GM10266 (cell line): ENCODE results near the gene MRPS15.
"Not testable (repeated sequence)": the region's sequence is repeated elsewhere in the genome, so short reads cannot be mapped to it uniquely, and the experiment has no call there.

ENCODE experiments used
- DNase-seq: peaks from one replicate; pipeline ENCODE4 v3.0.0; 2012; ENCODE audit errors: extremely low spot score
- TF ChIP-seq, protein P1 (sequence below): IDR thresholded peaks from 2 replicates; pipeline ENCODE4 v1.5.1; 2012; ENCODE audit warnings: mild to moderate bottlenecking, low read depth; ENCODE audit not compliant: control insufficient read depth, insufficient read depth; ENCODE audit errors: missing control alignments

Gene MRPS15

DNA sequence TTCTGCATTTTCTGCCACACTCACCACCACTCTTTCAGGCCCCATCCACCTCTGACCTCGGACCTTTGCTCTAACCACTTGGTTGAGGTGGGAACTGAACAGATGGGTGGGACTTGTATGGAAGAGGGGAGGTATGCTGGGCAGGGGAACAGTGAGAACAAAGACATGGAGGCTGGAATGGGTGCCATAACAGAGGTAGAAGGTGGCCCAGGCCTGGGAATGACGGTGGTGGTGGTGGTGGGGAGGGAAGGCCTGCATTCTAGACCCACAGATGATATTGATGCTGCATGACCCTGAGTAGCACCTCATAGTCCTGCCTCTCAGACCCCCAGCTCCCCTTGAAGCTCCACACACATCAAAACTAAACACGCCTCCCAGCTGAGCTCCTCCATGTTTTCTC, 23.7 kb upstream of the MRPS15 start:
- TF ChIP-seq, protein P1, sequence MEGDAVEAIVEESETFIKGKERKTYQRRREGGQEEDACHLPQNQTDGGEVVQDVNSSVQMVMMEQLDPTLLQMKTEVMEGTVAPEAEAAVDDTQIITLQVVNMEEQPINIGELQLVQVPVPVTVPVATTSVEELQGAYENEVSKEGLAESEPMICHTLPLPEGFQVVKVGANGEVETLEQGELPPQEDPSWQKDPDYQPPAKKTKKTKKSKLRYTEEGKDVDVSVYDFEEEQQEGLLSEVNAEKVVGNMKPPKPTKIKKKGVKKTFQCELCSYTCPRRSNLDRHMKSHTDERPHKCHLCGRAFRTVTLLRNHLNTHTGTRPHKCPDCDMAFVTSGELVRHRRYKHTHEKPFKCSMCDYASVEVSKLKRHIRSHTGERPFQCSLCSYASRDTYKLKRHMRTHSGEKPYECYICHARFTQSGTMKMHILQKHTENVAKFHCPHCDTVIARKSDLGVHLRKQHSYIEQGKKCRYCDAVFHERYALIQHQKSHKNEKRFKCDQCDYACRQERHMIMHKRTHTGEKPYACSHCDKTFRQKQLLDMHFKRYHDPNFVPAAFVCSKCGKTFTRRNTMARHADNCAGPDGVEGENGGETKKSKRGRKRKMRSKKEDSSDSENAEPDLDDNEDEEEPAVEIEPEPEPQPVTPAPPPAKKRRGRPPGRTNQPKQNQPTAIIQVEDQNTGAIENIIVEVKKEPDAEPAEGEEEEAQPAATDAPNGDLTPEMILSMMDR = no peak
- DNase-seq = no peak

DNA sequence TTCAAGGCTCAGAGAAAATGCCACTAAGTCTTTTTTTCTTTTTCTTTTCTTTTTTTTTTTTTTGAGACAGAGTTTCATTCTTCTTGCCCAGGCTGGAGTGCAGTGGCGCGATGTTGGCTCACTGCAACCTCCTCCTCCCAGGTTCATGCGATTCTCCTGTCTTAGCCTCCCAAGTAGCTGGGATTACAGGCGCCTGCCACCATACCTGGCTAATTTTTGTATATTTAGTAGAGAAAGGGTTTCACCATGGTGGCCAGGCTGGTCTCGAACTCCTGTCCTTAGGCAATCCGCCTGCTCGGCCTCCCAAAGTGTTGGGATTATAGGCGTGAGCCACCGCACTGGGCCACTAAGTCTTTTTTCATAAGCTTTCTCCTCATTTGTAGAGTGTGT, 23.1 kb upstream of the MRPS15 start:
- not testable (repeated sequence) for DNase-seq

DNA sequence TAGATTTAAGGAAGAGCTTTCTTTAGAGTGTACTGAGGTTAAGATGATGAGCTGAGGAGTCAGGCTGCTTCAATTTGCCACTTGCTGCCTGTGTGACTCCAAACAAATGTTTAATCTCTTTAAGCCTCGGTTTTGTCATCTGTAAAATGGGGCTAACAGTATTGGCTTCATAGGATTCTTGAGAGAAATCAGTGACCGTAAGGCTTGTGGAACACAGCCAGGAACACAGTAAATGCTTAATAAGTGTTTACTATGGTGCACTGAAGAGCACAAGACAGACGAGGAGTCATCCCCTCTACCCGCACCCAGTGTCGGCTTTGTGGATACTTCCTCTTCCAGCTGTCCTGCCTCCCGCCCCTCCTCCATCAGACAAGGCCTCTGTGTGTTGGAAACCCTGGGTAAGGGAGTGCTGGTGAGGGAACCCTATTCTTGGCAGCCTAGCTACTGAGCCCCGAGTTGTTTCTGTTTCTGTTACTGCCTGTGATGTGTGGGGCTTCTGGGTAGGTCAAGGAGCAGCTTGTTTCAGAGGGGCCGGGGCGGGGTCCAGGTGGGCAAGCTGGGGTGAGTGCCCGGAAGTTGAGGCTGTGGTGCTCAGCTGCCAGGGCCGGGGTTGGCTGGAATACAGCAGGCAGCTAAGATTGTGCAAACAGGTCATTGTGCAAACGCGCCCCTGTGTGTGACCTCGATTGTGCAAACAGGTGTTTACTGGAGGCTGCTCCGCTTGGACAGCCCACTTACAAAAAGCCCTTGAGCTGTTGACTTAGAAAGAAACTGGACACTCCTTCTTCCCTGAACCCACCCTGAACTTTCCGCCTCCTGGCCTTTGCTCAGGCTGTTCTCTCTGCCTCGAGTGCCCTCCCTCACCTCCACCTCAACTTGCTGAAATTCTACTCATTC, 22.5 kb upstream of the MRPS15 start:
- TF ChIP-seq, protein P1 = no peak
- no peak for DNase-seq

DNA sequence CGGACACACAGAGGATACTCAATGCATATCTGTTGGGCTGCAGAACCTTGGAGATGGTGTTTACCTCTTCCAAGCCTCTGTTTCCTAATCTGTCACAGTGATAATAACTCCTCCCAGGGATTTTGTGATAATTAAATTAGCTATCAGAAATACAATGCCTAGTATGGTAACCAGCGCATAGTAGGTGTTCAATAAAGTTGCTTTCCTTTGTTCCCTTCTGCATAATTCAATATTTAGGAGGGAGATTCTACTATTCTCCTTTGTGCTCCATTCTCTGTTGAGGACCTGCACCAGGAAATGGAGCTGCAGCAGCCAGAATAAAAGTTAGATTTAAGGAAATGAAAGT, 21.9 kb upstream of the MRPS15 start:
- no peak for DNase-seq
- TF ChIP-seq, protein P1 = no peak

DNA sequence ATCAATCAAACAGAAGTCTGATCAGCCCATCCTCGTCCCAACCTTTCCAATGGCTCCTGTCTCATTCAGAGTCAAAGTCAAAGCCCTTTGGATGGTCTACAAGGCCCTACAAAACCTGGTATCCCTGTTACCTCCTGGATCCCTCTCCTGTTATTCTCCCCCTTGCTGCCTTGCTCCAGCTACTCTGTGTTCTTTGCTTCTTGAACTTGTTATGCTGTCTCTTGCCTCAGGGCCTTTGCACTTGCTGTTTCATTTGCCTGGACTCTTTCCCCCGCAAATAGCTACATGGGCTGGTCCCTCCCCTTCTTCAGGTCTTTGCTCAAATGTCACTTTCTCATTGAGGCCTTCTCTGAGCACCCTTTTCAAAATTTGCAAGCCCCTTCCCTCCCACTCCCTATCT, 19.9 kb upstream of the MRPS15 start:
- TF ChIP-seq, protein P1 = no peak

DNA sequence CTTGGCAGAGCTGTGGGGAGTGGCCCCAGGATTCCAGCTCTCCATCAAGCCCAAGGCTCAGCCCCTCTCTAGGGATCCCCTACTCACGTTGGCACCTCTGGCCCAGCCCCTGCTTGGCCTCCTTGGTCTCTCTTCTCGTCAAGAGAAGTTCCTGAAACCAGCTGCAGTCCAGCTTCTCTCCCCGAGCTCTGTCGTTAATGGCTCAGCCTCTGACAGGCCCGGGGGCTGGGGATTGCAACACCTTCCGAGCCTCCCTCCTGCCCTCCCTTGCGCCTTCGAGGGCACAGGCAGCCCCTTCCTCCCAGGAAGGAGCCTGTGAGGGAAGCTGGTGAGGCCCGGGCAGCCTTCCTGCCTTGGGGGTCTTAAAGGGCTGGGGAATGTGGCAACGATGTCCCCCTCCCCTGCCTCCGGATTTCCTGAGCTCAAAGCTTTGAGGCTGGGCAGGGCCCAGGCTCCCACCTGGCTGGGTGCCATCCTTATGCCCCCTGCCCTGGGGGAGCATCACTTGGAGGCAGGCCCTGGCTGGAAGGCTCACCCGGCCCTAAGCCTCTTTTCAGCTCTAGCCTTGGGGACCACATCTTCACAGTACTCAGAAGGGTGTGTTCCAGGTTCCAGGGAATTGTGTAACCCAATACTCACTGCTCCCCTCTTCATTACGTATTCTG, 18.7 kb upstream of the MRPS15 start, which contains the start of gene CSF3R:
Gene CSF3R, minus strand, starts transcription at position 190 of the 665 bp plus-strand sequence. CDS start 3,417 bp downstream, outside the sequence.
- TF ChIP-seq, protein P1 = no peak
- DNase-seq = no peak

More for the DNA sequence above, 19.9 kb upstream of the MRPS15 start:
- DNase-seq = no peak

DNA sequence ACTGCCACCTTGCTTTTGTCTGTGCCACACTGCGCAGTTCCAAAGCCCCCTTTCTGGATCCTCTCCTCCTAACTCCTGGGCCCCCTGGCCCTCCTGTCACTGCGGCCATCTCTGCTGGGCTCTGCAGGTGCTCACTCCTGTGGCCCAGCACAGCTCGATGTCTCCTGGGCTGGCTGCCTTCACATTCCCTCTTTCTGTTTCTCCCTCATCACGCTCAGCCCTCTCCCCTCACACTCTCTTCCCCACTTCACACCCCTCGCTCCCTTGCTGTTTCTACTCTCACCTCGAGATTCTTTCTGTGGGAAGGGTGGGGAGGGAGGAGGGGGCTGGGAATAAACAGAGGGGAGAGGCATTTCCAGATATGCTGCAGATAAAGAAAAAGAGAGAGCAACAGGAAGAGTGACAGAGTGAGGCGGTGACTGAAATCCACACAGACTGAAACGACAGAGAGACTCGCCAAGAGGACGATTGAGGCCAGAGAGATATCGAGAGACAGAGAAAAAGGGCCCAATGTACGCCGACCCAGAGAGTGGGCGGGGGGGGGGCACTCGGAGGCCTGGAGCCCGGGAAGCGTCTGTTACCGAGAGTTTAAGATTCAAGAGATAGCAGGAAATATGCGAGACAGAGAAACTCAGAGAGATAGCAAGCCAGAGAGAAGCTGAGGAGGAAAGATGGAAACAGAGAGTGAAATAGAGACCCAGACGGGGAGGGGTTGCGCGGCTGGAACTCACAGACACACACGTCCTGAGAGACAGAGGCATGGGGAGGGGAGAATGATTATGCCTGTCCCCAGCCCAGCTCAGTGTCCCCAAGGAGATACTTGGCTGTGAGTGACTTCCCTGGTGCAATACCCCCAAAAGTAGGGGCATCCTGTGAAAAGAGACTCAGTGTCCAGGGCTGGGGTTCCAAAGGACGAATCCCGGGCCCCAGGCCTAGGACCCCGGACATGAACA, 17.9 kb upstream of the MRPS15 start:
- DNase-seq = no peak
- TF ChIP-seq, protein P1 = no peak
